GM18508 (cell line): Measurements from ENCODE around the gene MICU1.
"Not testable (repeated sequence)": the region's sequence is repeated elsewhere in the genome, so short reads cannot be mapped to it uniquely, and the experiment has no call there.

Experiments used
- ATAC-seq: cut with Tn5 transposase; IDR thresholded peaks from one replicate; pipeline ENCODE4 v1.9.1; 2021; ENCODE audit warnings: moderate number of reproducible peaks; ENCODE audit not compliant: insufficient read depth, unreplicated experiment

MICU1 gene

GRCh38 chr10:72466018-72466417 lies 159.9 kb downstream of the MICU1 start:
- no peak for ATAC-seq

DNA sequence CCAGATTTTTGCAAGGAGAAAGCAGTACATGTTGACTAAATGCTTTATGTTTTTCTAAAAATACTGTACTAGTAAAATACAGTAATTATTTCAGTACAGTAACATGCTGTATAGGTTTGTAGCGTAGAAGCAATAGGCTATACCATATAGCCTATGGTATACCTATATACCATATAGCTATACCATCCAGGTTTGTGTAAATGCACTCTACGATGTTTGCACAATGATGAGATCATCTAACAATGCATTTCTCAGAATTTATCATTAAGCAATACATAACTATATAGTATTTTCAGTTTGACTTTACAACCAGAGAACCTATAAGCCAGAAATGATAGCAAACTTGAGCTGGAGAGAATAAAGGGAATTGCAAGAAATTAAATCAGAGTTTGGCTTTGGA lies 161.4 kb downstream of the MICU1 start:
- ATAC-seq = no peak

DNA sequence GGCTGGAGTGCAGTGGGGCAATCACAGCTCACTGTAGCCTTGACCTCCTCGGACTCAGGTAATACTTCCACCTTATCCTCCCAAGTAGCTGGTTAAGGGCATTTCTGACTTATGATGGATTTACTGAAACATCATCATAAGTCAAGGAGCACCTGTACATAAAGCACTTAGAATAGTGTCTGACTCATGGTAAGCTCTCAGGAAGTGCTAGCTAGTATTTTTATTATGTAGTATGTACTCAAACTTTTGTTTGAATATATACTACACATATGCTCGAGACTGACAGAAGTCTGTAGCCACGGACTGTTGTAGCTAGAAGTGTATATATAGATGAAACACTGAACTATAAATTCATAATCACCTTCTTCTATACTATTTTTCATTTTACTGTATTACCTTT lies 163.6 kb downstream of the MICU1 start:
- no peak for ATAC-seq

- ATAC-seq = no peak
Measured at GRCh38 chr10:72461085-72461484, 164.8 kb downstream of the MICU1 start.

DNA sequence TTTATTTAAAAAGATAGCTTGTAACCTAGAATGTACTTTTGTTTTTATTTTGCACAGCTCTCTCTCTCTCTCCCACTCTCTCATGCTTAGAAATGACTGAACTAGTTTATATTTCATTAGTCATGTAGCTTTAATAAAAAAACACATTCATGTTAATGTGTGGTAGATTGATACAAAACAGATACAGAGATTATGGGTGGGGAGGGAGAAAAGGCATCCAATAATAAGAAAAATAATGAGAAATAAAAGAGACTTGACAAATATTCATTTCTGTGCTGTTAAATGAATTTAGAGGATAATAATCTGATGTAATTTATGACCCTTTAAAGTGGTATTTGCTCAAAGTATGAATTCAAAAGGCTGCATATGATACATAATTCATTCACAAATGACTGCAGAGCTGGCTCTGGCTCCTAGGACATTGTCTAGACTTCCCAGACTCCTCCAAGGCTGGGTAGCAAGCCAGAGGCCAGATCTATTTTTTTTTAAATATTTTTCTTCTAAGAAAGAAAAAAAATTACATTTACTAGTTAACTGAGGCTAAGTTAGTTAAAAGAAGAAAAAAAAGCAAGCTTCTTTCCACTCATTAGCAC lies 165.5 kb downstream of the MICU1 start:
- no peak for ATAC-seq

- no peak for ATAC-seq
Measured at GRCh38 chr10:72459301-72459700, 166.6 kb downstream of the MICU1 start.

- no peak for ATAC-seq
Measured at GRCh38 chr10:72455889-72456595, 169.8 kb downstream of the MICU1 start.

- ATAC-seq = no peak
Measured at GRCh38 chr10:72449941-72450441, 175.9 kb downstream of the MICU1 start.

- no peak for ATAC-seq
Measured at GRCh38 chr10:72445851-72446250, 180.0 kb downstream of the MICU1 start.

DNA sequence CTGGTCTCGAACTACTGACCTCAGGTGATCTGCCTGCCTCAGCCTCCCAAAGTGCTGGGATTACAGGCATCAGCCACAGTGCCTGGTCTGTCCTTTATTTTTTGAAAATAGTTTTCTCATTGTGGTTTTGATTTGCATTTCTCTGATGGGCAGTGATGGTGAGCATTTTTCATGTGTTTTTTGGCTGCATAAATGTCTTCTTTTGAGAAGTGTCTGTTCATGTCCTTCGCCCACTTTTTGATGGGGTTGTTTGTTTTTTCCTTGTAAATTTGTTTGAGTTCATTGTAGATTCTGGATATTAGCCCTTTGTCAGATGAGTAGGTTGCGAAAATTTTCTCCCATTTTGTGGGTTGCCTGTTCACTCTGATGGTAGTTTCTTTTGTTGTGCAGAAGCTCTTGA lies 182.9 kb downstream of the MICU1 start:
- not testable (repeated sequence) for ATAC-seq

GRCh38 chr10:72435570-72435969 lies 190.3 kb downstream of the MICU1 start:
- ATAC-seq = no peak

GRCh38 chr10:72430936-72431335 lies 194.9 kb downstream of the MICU1 start:
- ATAC-seq = not testable (repeated sequence)

DNA sequence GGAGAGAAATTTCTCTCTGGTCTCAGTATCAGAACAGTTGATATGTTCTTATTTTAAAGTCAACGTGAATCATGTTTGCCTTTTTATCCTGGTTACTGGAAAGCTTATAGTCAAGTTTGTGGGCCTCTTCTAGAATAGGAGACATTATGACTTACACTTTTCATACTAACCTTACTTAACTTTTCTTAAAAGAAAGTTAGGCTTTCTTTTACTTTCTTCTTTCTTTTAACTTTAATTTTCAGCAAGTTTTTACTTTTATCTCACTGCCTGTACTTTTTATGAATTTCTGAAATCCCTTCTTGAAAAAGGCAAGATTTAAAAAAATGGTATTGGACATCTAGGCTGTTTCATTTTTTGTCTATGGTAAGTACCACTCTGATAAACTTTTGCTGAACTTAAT lies 195.9 kb downstream of the MICU1 start:
- no peak for ATAC-seq

- no peak for ATAC-seq
Measured at GRCh38 chr10:72426986-72427385, 198.9 kb downstream of the MICU1 start.

GRCh38 chr10:72425133-72425532 lies 200.7 kb downstream of the MICU1 start:
- no peak for ATAC-seq

DNA sequence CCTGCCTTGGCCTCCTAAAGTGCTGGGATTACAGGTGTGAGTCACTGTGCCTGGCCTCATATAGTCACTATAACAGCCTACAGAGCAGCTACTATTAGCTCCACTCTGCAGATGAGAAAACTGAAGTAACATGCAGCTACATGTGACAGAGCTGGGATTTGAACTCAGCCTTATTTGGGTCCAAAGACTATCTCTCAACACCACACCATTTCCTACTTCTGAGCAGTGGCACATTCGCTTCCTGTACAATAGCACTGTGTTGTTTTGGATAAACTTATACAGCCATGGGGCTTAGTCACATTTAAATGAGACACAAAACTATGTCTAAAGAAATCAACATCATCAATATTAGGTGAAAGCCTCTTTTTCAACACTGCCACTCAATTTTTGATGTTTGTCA lies 201.3 kb downstream of the MICU1 start:
- no peak for ATAC-seq

DNA sequence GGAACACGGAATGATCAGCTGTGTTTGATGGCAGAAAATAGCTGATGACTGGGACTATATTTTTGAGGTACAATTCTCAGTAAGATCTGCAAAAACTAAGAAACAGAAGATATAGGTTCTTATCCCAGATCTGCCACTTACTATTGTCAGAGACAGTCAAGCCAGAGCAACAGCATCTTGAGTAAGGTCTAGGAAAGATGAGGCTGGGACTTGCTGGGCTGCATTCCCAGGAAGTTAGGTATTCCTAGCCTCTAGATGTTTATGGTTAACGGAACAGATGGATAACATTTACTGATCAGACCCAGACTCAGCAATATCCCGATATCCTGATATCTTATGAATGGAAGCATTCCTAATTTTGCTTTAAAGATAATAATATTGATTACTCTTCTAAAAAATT lies 202.5 kb downstream of the MICU1 start:
- no peak for ATAC-seq

DNA sequence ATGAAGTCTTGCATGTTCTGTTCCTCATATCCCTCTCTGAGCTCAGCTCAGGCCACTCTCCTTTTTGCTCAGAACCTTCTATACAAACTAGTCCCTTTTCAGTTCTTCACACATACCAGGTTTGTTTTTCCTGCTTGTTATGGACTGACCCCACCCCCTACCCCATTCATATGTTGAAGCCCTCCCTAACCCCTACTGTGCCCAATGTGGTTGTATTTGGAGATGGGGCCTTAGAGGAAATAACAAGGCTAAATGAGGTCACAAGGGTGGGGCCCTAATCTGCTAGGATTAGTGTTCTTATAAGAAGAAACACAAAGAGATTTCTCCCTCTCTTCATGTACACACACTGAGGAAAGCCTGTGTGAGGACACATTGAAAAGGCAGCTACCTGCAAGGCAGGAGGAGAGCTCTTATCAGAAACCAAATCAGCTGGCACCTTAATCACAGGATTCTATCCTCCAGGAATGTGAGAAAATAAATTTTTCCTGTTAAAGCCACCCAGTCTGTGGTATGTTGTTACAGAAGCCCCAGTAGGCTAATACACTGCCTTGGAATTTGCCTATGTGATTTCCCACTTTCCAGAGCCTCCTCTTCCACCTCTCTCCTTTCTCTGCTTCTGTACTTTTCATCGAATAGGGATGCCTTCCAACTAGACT lies 203.9 kb downstream of the MICU1 start:
- no peak for ATAC-seq

DNA sequence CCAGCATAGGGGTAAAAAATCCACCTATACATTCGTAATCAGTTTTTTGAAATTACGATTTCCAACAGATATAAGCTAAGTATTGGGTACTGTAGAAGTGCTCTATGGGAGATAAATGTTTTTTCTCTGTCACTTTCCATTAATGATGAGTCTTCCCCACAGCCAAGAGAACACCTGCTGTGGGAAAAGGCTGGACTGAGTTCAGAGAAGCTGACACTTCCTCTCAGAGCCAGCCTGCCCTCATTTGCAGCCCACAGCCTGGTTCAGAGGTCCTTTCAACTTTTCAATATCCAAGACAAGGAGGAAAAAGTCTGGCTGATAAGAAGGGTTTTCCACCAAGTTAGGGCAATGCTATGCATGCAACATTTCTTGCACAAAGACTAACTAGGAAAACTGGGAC lies 206.6 kb downstream of the MICU1 start:
- no peak for ATAC-seq

- ATAC-seq = no peak
Measured at GRCh38 chr10:72418679-72419078, 207.2 kb downstream of the MICU1 start.

GRCh38 chr10:72417971-72418370 lies 207.9 kb downstream of the MICU1 start:
- no peak for ATAC-seq

DNA sequence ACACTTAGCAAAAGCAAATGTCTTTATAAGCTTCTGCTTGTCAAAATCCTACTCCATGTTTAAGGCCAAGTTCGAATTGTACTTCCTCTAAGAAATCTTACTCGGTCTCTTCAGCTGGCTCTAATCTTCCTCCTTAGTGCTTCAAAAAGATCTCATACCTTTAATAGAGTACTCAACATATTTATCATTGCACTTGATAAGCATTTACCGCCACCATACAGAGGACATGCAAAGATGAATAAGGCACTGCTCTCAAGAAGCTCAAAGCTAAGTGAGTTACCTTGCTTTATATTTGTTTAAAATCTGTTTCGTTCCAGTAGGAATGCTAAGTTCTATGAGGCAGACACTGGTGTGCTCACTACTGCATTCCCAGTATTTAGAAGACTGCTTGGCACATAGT lies 209.2 kb downstream of the MICU1 start:
- no peak for ATAC-seq
